Memory B cell (primary cell): ENCODE data around the gene NYNRIN.
"Not testable (repeated sequence)": the region's sequence is repeated elsewhere in the genome, so short reads cannot be mapped to it uniquely, and the experiment has no call there.

ENCODE experiments used
- ATAC-seq: fragments of 150-1000 bp; cut with Tn5 transposase; 2 replicates; pipeline ENCODE4 v1.10.0; 2021; ENCODE audit warnings: low read depth, mild to moderate bottlenecking, moderate library complexity
- DNase-seq, 2 donors: peaks; one replicate each; pipeline ENCODE4 v3.0.0; 2022; ENCODE audit warnings: low spot score in 2 of 2
- H3K27ac Mint-ChIP-seq: one replicate; pipeline ENCODE4 v1.8.0; 2022; ENCODE audit warnings: mild to moderate bottlenecking, moderate library complexity, mixed read lengths
- H3K27me3 Mint-ChIP-seq: one replicate; pipeline ENCODE4 v1.8.0; 2022; ENCODE audit warnings: mixed read lengths
- H3K36me3 Mint-ChIP-seq: one replicate; pipeline ENCODE4 v1.8.0; 2022; ENCODE audit warnings: mild to moderate bottlenecking, mixed read lengths
- H3K4me1 Mint-ChIP-seq: one replicate; pipeline ENCODE4 v1.8.0; 2022; ENCODE audit warnings: mixed read lengths
- H3K4me3 Mint-ChIP-seq: one replicate; pipeline ENCODE4 v1.8.0; 2022; ENCODE audit warnings: mild to moderate bottlenecking, moderate library complexity, mixed read lengths
- H3K9me3 Mint-ChIP-seq: one replicate; pipeline ENCODE4 v1.8.0; 2022; ENCODE audit warnings: mixed read lengths

NYNRIN gene

GRCh38 chr14:24366413-24366720 is 32.4 kb upstream of the NYNRIN start:
- Mint-ChIP-seq H3K36me3 (no peaks in the 10 kb centered on the region), H3K27me3 (peaks cover 15% of the 10 kb centered on the region), H3K27ac (peak overlapping the region; percentile 84), H3K9me3 (no peaks in the 10 kb centered on the region), H3K4me1 (peaks cover 29% of the 10 kb centered on the region), H3K4me3 (peak overlapping the region; percentile 92)
- ATAC-seq (no peak), DNase-seq (no peak)

GRCh38 chr14:24366721-24367513 is 31.9 kb upstream of the NYNRIN start:
- peak overlapping the region; percentile 84 for H3K27ac Mint-ChIP-seq
- H3K9me3 Mint-ChIP-seq: no peaks in the 10 kb centered on the region
- DNase-seq: peak; percentile 89 to 96
- peak; percentile 79 for ATAC-seq
- H3K27me3 Mint-ChIP-seq: peaks cover 11% of the 10 kb centered on the region
- peaks cover 29% of the 10 kb centered on the region for H3K4me1 Mint-ChIP-seq
- peak overlapping the region; percentile 92 for H3K4me3 Mint-ChIP-seq
- H3K36me3 Mint-ChIP-seq: no peaks in the 10 kb centered on the region

GRCh38 chr14:24367514-24368211 is 31.1 kb upstream of the NYNRIN start, which contains the start of gene NFATC4:
NFATC4 (plus strand) TSS chr14:24368184; CDS start chr14:24368341, 157 bp downstream.
- ATAC-seq: no peak
- H3K36me3 Mint-ChIP-seq: no peaks in the 10 kb centered on the region
- peak within 1 kb of the TSS; percentile 92 for H3K4me3 Mint-ChIP-seq
- peak within 1 kb of the TSS; percentile 84 for H3K27ac Mint-ChIP-seq
- peaks cover 29% of the 10 kb centered on the region for H3K4me1 Mint-ChIP-seq
- DNase-seq: peak; percentile 13 to 29
- peaks cover 8% of the 10 kb centered on the region for H3K27me3 Mint-ChIP-seq
- H3K9me3 Mint-ChIP-seq: no peaks in the 10 kb centered on the region

GRCh38 chr14:24368212-24368561 is 30.6 kb upstream of the NYNRIN start:
- ATAC-seq (no peak), DNase-seq (no peak)
- Mint-ChIP-seq H3K27me3 (peaks cover 8% of the 10 kb centered on the region), H3K9me3 (no peaks in the 10 kb centered on the region), H3K4me3 (peak overlapping the region; percentile 92), H3K36me3 (no peaks in the 10 kb centered on the region), H3K4me1 (peaks cover 29% of the 10 kb centered on the region), H3K27ac (peak overlapping the region; percentile 84)

GRCh38 chr14:24368562-24369252 is 30.1 kb upstream of the NYNRIN start:
- Mint-ChIP-seq H3K4me1 (peaks cover 29% of the 10 kb centered on the region), H3K36me3 (no peaks in the 10 kb centered on the region), H3K9me3 (no peaks in the 10 kb centered on the region), H3K27me3 (peaks cover 8% of the 10 kb centered on the region), H3K27ac (peak overlapping the region; percentile 84), H3K4me3 (peak overlapping the region; percentile 92)
- ATAC-seq: peak; percentile 6
- peak; percentile 21 to 45 for DNase-seq

GRCh38 chr14:24369463-24369862 is 29.3 kb upstream of the NYNRIN start:
- peaks cover 8% of the 10 kb centered on the region for H3K27me3 Mint-ChIP-seq
- peak overlapping the region; percentile 73 for H3K4me3 Mint-ChIP-seq
- no peaks in the 10 kb centered on the region for H3K36me3 Mint-ChIP-seq
- H3K27ac Mint-ChIP-seq: peak overlapping the region; percentile 73
- H3K9me3 Mint-ChIP-seq: no peaks in the 10 kb centered on the region
- no peak for DNase-seq
- ATAC-seq: no peak
- peaks cover 29% of the 10 kb centered on the region for H3K4me1 Mint-ChIP-seq

GRCh38 chr14:24369907-24370687 is 28.7 kb upstream of the NYNRIN start:
- Mint-ChIP-seq H3K4me1 (peaks cover 27% of the 10 kb centered on the region), H3K27me3 (peaks cover 6% of the 10 kb centered on the region), H3K27ac (no peak overlapping the region), H3K4me3 (no peak overlapping the region), H3K9me3 (no peaks in the 10 kb centered on the region), H3K36me3 (no peaks in the 10 kb centered on the region)
- no peak for DNase-seq
- no peak for ATAC-seq

- no peaks in the 10 kb centered on the region for H3K9me3 Mint-ChIP-seq
- H3K27me3 Mint-ChIP-seq: peaks cover 9% of the 10 kb centered on the region
- no peak overlapping the region for H3K4me3 Mint-ChIP-seq
- peaks cover 24% of the 10 kb centered on the region for H3K4me1 Mint-ChIP-seq
- ATAC-seq: no peak
- DNase-seq: no peak
- H3K36me3 Mint-ChIP-seq: no peaks in the 10 kb centered on the region
- no peak overlapping the region for H3K27ac Mint-ChIP-seq
These were observed 28.1 kb upstream of the NYNRIN start for GRCh38 chr14:24370748-24371147.

GRCh38 chr14:24371605-24372004 is 27.2 kb upstream of the NYNRIN start:
- H3K27ac Mint-ChIP-seq: peak overlapping the region; percentile 25
- not testable (repeated sequence) for H3K36me3 Mint-ChIP-seq, H3K4me3 Mint-ChIP-seq, H3K27me3 Mint-ChIP-seq, ATAC-seq, H3K9me3 Mint-ChIP-seq, DNase-seq
- peaks cover 21% of the 10 kb centered on the region for H3K4me1 Mint-ChIP-seq

- Mint-ChIP-seq H3K36me3 (no peaks in the 10 kb centered on the region), H3K27me3 (peaks cover 7% of the 10 kb centered on the region), H3K4me1 (peaks cover 9% of the 10 kb centered on the region), H3K4me3 (no peak overlapping the region), H3K9me3 (no peaks in the 10 kb centered on the region), H3K27ac (no peak overlapping the region)
- no peak for ATAC-seq
- no peak for DNase-seq
These were observed 25.9 kb upstream of the NYNRIN start for GRCh38 chr14:24372701-24373416.

- DNase-seq: no peak
- ATAC-seq: no peak
- no peaks in the 10 kb centered on the region for H3K4me1 Mint-ChIP-seq
- peaks cover 3% of the 10 kb centered on the region for H3K27me3 Mint-ChIP-seq
- no peaks in the 10 kb centered on the region for H3K9me3 Mint-ChIP-seq
- no peaks in the 10 kb centered on the region for H3K36me3 Mint-ChIP-seq
- no peak overlapping the region for H3K4me3 Mint-ChIP-seq
- H3K27ac Mint-ChIP-seq: no peak overlapping the region
These were observed 22.2 kb upstream of the NYNRIN start for GRCh38 chr14:24376448-24377070.

GRCh38 chr14:24377126-24377525 is 21.7 kb upstream of the NYNRIN start:
- ATAC-seq (no peak), DNase-seq (no peak)
- Mint-ChIP-seq H3K36me3 (no peaks in the 10 kb centered on the region), H3K4me1 (no peaks in the 10 kb centered on the region), H3K4me3 (no peak overlapping the region), H3K27me3 (peaks cover 3% of the 10 kb centered on the region), H3K27ac (no peak overlapping the region), H3K9me3 (no peaks in the 10 kb centered on the region)

- Mint-ChIP-seq H3K36me3 (no peaks in the 10 kb centered on the region), H3K4me3 (no peak overlapping the region), H3K27ac (no peak overlapping the region), H3K9me3 (no peaks in the 10 kb centered on the region), H3K27me3 (peaks cover 3% of the 10 kb centered on the region), H3K4me1 (no peaks in the 10 kb centered on the region)
- DNase-seq (no peak), ATAC-seq (no peak)
These were observed 21.1 kb upstream of the NYNRIN start for GRCh38 chr14:24377657-24378056.
